Stimulated activated CD4-positive, alpha-beta T cell treated with anti-CD3 and anti-CD28 coated beads, Interleukin-12 subunit alpha, Interleukin-12 subunit beta, amount 100 ng/mL, for 24 hours (primary cell): ENCODE results near the gene CD247.

Experiments
- DNase-seq, 2 experiments: peaks; one replicate each; pipeline ENCODE4 v3.0.0-alpha.2; 2020; ENCODE audit warnings: low read depth in 2 of 2

Gene CD247

GRCh38 chr1:167489571-167490340 lies 28.6 kb downstream of the CD247 start:
- DNase-seq = no peak

DNA sequence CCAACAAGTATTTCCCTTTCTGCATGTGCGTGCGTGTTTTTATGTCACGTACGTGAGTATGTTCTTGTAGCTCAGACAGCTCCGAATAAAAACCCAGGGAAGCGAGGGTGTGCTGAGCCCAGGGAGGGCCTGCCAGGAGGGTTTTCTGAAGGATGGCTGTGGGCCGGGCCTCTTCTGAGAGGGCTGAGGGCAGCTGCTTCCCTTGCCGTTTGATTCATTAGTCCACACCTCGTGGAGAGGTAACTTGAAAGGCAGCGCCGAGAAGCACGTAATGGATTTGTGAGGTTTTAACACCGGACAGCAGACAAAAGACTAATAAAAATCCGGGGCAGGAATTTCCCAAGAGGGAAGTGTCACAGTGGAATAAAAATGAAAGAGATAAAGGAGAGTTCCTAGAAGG lies 29.5 kb downstream of the CD247 start:
- DNase-seq = no peak

- DNase-seq = no peak
Observed at GRCh38 chr1:167487614-167488013, 30.7 kb downstream of the CD247 start.

- no peak for DNase-seq
Observed at GRCh38 chr1:167486090-167486824, 32.1 kb downstream of the CD247 start.

DNA sequence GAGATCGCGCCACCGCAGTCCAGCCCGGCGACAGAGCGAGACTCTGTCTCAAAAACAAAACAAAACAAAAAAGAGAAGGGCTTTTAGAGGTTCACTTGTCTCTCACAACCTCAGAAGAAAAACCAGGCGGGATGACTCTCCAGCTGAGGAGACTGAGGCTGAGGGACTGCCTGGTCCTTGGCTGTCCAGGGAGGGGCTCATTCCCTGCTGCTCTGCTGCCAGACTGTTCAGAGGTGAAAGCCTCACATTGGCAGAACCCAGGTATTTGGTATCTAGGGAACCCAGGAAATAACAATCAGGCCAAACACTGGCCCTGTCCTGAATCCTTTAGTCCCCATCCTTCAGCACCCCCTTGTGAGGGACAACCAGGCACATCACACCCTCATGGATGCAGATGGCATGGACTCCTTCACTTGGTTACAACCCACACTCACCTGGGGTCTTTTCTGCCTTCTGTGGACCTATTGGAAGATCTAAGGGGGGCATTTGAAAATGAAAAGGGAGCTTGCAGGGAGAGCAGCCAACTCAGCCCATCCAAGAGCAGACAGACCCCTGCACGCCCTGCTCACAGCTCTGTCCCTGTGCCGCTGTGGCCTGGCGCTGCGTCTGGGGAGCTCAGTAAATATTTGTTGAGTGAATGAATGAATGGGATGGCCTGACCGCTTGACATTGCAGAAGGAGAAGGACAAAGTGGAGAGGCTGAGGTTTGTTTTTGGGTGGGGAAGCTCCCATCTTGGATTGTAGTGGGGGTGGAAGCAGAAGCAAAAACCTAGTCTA lies 33.4 kb downstream of the CD247 start:
- DNase-seq = no peak

DNA sequence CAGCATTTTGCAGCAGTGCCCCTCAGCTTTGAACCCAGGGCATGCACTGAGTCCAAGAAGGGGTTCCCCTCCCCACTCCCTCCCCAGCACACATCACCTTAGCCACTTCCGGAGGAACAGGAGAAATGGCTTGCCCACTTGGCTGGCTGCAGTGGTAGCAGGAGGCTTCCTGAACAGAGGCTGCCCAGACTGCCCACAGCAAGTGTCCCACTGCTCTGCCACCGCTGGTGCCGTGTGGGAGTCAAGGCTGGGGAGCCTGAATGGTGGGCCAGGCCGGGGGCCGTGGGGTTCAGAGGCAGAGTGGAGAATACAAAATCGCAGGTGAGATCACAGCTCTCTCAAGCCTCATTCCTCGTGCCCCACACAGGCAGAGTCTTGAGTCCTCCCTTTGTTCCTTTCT lies 34.5 kb downstream of the CD247 start:
- no peak for DNase-seq

- DNase-seq = no peak
Observed at GRCh38 chr1:167482184-167482583, 36.1 kb downstream of the CD247 start.

DNA sequence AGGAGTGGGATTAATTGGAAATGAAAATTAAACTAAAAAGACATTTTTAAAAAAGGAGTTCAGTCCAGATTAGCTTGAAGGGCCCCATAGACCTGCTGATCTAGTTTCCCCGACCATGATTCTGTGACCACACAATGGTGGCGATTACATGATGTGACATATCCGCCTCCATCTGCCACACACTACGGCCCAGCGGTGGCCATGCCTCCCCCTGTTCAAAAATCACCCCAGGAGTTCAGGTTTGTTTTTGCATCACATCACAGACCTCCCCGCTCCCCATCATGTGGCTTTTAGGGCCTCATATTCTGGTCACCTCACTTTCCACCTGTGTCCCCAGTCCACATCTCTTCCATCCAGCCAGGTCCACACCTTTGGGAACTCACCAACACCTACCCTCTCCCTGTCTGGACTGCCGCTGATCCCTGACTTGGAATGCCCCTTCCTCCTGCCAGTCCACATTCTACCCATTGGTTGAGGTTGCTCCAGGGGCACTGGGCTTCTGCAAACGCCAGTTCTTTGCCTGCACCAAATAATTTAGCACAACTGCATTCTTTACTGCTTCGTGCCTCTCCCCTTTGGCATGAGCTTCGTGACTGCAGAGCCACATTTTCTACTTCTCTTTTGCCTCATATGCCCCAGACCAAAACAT lies 38.9 kb downstream of the CD247 start:
- no peak for DNase-seq

- no peak for DNase-seq
Observed at GRCh38 chr1:167477986-167478385, 40.3 kb downstream of the CD247 start.

- no peak for DNase-seq
Observed at GRCh38 chr1:167476061-167476460, 42.3 kb downstream of the CD247 start.

GRCh38 chr1:167474191-167474641 lies 44.1 kb downstream of the CD247 start:
- no peak for DNase-seq

DNA sequence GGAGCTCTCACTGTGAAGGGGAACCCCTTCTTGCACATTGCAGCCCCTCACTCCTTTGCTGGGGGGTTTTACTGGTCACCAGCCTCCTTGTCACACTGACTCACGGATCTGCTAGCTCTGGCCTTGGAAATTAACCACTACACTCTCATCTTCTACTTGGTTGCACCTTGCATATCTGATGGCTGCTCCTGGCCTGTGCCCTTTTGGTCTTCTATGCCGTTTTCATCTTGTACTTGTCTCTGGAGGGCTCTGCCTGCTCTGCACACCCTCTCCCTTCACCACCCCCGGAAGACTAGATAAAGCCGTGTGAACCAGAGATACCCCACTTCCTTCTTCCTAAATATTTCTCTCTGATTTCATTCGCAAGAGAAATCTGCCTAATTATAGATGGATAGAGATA lies 44.6 kb downstream of the CD247 start:
- no peak for DNase-seq

GRCh38 chr1:167472752-167473521 lies 45.4 kb downstream of the CD247 start:
- no peak for DNase-seq

GRCh38 chr1:167471568-167471967 lies 46.8 kb downstream of the CD247 start:
- no peak for DNase-seq

GRCh38 chr1:167469280-167469965 lies 48.9 kb downstream of the CD247 start:
- no peak for DNase-seq

- DNase-seq = no peak
Observed at GRCh38 chr1:167467752-167468151, 50.6 kb downstream of the CD247 start.

DNA sequence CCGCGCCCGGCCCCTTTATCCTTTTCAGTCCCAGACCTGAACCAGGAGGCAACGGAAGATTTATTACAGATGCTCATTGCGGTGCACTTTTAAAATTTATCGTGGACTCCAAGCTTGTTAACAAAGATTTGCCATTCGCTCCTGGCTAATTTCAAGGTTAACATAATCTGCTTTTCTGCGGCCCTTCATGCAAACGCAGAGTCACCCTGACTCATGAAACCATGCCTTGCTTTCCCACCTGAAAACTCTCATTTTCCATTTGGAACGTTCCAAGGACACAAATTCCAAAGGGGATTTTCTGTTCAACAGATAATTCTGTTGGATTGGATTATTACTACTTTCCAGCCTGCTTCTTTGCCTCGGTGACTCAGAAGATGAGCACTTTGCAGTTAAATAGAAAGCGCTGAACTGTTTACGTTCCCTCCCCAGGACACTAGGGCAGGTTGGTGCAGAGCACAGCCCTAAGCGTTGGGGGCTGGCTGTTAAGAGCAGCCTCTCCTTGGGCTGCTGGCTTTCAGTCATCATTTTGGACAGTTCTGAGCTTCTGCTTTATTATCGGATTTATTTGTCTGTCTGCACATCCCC lies 51.1 kb downstream of the CD247 start:
- DNase-seq = no peak

- DNase-seq = no peak
Observed at GRCh38 chr1:167465743-167466142, 52.6 kb downstream of the CD247 start.

DNA sequence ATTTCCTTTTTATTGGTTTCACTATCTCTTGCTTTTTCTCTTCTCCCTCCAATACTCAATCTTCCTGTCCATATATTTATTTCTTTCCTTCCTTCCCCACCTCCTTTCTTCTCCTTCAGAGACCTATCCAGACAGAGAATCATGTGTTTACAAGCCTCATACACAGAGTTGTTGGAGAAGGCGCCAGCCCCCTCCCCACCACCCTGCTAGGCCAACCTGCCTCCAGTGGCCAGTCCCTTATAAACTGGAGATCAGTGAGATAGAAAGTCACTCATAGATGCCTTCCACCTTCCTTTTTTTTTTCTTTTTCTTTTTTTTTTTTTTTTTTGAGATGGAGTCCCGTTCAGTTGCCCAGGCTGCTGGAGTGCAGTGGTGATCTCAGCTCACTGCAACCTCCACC lies 53.3 kb downstream of the CD247 start:
- no peak for DNase-seq

- DNase-seq = no peak
Observed at GRCh38 chr1:167463875-167464575, 54.3 kb downstream of the CD247 start.
